ENCODE results near the gene INPP4A.

GRCh38 chr2:98585386-98585785 lies 140.7 kb downstream of the INPP4A start:
- TF ChIP-seq, protein P1, sequence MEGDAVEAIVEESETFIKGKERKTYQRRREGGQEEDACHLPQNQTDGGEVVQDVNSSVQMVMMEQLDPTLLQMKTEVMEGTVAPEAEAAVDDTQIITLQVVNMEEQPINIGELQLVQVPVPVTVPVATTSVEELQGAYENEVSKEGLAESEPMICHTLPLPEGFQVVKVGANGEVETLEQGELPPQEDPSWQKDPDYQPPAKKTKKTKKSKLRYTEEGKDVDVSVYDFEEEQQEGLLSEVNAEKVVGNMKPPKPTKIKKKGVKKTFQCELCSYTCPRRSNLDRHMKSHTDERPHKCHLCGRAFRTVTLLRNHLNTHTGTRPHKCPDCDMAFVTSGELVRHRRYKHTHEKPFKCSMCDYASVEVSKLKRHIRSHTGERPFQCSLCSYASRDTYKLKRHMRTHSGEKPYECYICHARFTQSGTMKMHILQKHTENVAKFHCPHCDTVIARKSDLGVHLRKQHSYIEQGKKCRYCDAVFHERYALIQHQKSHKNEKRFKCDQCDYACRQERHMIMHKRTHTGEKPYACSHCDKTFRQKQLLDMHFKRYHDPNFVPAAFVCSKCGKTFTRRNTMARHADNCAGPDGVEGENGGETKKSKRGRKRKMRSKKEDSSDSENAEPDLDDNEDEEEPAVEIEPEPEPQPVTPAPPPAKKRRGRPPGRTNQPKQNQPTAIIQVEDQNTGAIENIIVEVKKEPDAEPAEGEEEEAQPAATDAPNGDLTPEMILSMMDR (IDR thresholded peaks at IDR 0.05), result no peak
- no peak for TF ChIP-seq POLR2AphosphoS5 (IDR thresholded peaks at IDR 0.05)
- no peak for TF ChIP-seq POLR2A (IDR thresholded peaks at IDR 0.05)
- TF ChIP-seq EP300 (IDR thresholded peaks at IDR 0.05), result no peak
